Right cardiac atrium (tissue), 5 donors: ENCODE data around the gene ABCA7. TPM values are rescaled to one million over a fixed set of nuclear protein-coding genes. Genes with fewer than 3 reads are reported as not detected.

Experiments
- ATAC-seq, 2 donors: fragments of 200-7000 bp; cut with Tn5 transposase; one replicate each; pipeline versions ENCODE4 v1.8.0 to v1.9.1; 2020; ENCODE audit warnings: moderate library complexity in 2 of 2, mild to moderate bottlenecking in 1 of 2
- DNase-seq, 3 donors: peaks; one replicate each; pipeline ENCODE4 v3.0.0-alpha.2; 2020
- H3K27ac ChIP-seq: one replicate; pipeline ENCODE4 v1.5.1; 2013; ENCODE audit warnings: mild to moderate bottlenecking, low read length, control low read depth, moderate library complexity
- H3K27me3 ChIP-seq: one replicate; pipeline ENCODE4 v1.6.1; 2013; ENCODE audit not compliant: control insufficient read depth, insufficient read depth
- H3K4me1 ChIP-seq: one replicate; pipeline ENCODE4 v1.6.1; 2013; ENCODE audit warnings: low read length; ENCODE audit not compliant: control insufficient read depth, insufficient read depth
- H3K4me3 ChIP-seq: one replicate; pipeline ENCODE4 v1.5.1; 2013; ENCODE audit warnings: low read length, control low read depth
- H3K9me3 ChIP-seq: one replicate; pipeline ENCODE4 v1.6.1; 2013; ENCODE audit warnings: low read length; ENCODE audit not compliant: control insufficient read depth
- WGBS: extraction: QIAGEN DNeasy Blood & Tissue Kit; methylation state at CpG from one replicate; pipeline ENCODE4 v1.1.7; 2013; 5-methylcytosine and 5-hydroxymethylcytosine counted together
- intact Hi-C, 4 donors: fragments of 100-400 bp; cut with DNase I; formaldehyde crosslinking; loops; one replicate each; pipeline versions ENCODE4 v1.11.0 to v1.14.0; 2022 to 2023
- polyA plus RNA-seq: library from polyadenylated mRNA; stranded (reverse); fragments of 200-250 nt; gene quantifications from one replicate; pipeline ENCODE4 v1.2.3, GENCODE V29; 2013
- total RNA-seq, 4 donors: library from RNA; stranded (reverse); fragmentation: NEBNext Ultra II Directional; extraction: Animal tissue kit (Norgen Biotek cat#: 25700); gene quantifications; one replicate each; pipeline ENCODE4 v1.2.1, GENCODE V29; 2021
- donor health status: healthy with polysubstance abuse.
- donor health status: DM: no; HTN: yes; CAD: no.
- donor health status: DM: no; HTN: no; CAD: no.
- donor health status: DM: no; HTN: yes; CAD: no; lungs with severe emphysema.
- donor health status: DM: yes; HTN: yes; CAD: no.

The ABCA7 gene
- total and polyA plus RNA-seq, 5 donors = 7.3 to 10.4 (median 9.1) TPM

DNA sequence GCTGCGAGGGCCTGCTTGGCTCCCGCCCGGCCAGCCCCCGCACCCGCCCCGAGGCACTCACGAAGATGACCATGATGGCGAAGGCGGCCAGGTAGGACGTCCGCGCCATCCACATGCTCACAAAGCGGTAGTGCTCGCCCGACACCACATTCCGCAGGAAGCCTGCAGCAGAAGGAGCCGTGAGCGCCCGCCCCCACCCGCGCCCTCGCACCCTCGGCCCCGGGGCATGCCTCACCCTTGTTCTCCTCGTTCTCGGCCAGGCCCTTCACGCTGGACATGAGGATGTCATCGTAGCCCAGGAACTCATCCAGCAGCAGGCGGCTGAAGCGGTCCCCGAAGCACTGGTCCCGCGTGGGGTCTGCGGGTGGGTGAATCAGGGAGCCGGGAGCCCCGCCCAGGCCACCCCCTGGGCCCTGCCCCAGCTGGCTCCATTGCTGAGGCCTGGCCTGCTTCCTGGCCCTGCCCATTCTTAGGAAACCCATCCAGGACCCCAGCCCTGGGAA is 28.0 kb upstream of the ABCA7 start:
- intact Hi-C loops = no loop called here
- Histone ChIP-seq H3K27me3 (no peaks in the 10 kb centered on the region), H3K4me1 (peaks cover 5% of the 10 kb centered on the region), H3K27ac (no peak overlapping the region), H3K9me3 (no peaks in the 10 kb centered on the region), H3K4me3 (no peak overlapping the region)
- ATAC-seq (no peak), DNase-seq (peak in 2 of 3 donors; percentile 52 to 68)
- 95% methylated on average over 36 of the region's 36 CpGs for WGBS

- Histone ChIP-seq H3K9me3 (no peaks in the 10 kb centered on the region), H3K4me3 (no peak overlapping the region), H3K27me3 (no peaks in the 10 kb centered on the region), H3K4me1 (peaks cover 10% of the 10 kb centered on the region), H3K27ac (no peak overlapping the region)
- peak in 1 of 3 donors; percentile 56 for DNase-seq
- ATAC-seq = no peak
- intact Hi-C loops = no loop called here
- WGBS = 92% methylated on average over 18 of the region's 18 CpGs
Observed at GRCh38 chr19:1012334-1012733, 27.6 kb upstream of the ABCA7 start.

DNA sequence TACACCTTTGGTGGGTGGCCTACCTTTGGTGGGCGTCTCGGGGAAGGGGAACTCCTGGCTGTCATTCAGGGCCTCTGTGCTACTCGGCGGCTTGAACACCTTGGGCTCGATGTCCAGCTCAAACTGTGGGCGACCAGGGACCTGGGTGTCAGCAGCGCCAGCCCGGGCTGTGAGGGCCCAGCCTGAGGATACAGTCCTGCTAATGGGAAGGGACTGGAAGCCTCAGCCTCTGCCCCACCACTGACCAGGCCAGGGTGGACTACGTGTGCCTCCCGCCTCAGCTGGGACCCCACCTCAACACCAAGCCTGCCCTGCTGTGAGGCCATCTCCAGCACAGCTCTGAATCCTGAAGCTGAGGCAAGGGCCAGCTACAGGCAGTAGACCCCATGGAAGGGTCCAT is 26.7 kb upstream of the ABCA7 start:
- no peak overlapping the region for H3K4me3 ChIP-seq
- ATAC-seq (no peak), DNase-seq (no peak)
- no peaks in the 10 kb centered on the region for H3K9me3 ChIP-seq
- intact Hi-C loops = no loop called here
- H3K27ac ChIP-seq = no peak overlapping the region
- no peaks in the 10 kb centered on the region for H3K27me3 ChIP-seq
- H3K4me1 ChIP-seq = peaks cover 18% of the 10 kb centered on the region
- WGBS = 92% methylated on average over 10 of the region's 10 CpGs

DNA sequence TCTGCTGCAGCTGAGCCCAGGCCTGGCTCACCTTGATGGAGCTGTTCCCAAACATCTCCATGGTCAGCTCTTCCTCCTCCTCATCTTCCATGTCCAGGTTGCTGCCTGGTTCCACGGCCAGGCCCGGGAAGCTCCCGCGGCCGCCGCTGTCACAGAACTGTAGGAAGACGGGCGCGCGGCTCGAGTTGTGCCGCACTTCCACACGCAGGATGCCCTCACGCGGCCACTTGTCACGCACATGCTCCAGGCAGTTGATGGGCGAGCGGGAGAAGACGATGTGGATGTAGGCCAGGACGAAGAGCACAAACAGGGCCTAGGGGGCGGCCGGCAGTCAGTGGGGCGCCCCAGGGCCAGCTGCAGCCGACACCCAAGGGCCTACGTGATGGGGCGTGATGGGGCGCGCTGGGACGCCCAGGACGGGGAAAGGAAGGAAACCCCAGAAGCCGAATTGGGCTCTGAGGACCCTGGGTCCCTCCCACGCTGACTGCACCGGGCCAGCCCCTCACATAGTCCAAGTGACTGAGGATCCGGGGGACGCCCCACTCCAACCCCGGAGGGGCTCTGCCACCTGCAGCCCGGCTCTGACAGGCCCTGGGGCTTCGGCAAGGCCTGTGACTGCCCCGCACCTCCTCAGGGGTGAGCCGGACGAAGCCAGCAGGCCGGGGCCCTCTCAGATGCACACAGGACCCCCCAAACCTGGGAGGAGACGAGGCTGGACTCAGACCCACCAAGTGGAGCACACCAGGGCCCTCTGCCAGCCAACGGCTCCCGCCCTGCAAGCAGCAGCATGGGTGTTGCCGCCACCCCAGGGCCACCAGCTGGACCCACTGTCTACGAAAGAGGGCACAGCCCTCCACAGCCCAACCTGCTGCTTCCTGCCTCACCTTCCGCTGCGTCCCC is 25.5 kb upstream of the ABCA7 start:
- H3K4me1 ChIP-seq = peaks cover 26% of the 10 kb centered on the region
- peak in 1 of 3 donors; percentile 59 for DNase-seq
- no peaks in the 10 kb centered on the region for H3K9me3 ChIP-seq
- no peak overlapping the region for H3K27ac ChIP-seq
- no peaks in the 10 kb centered on the region for H3K27me3 ChIP-seq
- ATAC-seq = no peak
- no peak overlapping the region for H3K4me3 ChIP-seq
- WGBS = 92% methylated on average over 49 of the region's 49 CpGs
- intact Hi-C loops = no loop called here

DNA sequence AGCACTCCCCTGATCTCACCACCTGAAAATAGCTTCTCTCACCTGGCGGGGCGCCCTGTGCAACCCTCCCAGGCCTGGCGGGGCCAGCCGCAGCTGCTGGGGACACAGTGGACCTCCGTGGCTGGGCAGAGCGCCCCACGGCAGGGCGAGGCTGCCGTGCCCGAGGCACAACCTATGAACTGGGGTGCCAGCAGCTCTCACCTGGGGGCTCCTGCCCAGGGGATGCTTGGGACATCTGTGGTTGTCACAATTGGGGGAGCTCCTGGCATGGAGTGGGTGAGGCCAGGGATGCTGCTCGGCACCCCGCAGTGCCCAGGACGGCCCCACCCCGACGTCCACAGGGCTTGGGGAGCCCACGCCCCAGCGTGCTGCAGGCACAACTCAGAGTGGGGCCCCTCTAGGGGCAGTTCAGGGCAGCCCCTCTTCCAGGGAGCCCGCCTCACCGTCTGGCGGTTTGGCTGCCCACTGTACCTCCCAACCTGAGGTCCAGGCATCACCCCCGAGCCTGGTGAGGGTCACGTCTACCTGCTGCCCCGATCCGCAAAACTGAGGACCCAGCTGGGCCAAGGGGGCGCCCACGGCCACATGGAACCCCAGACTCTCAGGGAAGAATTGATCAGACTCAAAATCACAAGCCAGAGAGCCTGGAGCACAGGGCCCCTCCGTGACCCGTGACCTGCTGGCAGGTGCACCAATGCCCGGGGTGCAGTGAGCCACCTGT is 24.7 kb upstream of the ABCA7 start:
- peak in 1 of 3 donors; percentile 67 for DNase-seq
- no peak for ATAC-seq
- Histone ChIP-seq H3K27me3 (no peaks in the 10 kb centered on the region), H3K27ac (no peak overlapping the region), H3K4me1 (peaks cover 26% of the 10 kb centered on the region), H3K4me3 (no peak overlapping the region), H3K9me3 (no peaks in the 10 kb centered on the region)
- WGBS = 87% methylated on average over 29 of the region's 29 CpGs
- intact Hi-C loops = no loop called here

- no peak overlapping the region for H3K27ac ChIP-seq
- H3K4me3 ChIP-seq = no peak overlapping the region
- H3K4me1 ChIP-seq = peaks cover 26% of the 10 kb centered on the region
- DNase-seq (peak in 1 of 3 donors; percentile 58), ATAC-seq (no peak)
- H3K9me3 ChIP-seq = no peaks in the 10 kb centered on the region
- intact Hi-C loops = no loop called here
- no peaks in the 10 kb centered on the region for H3K27me3 ChIP-seq
- 56% methylated on average over 31 of the region's 31 CpGs for WGBS
Observed at GRCh38 chr19:1015782-1016646, 23.9 kb upstream of the ABCA7 start.

GRCh38 chr19:1016647-1017114 is 23.2 kb upstream of the ABCA7 start:
- 36% methylated on average over 12 of the region's 12 CpGs for WGBS
- Histone ChIP-seq H3K27me3 (no peaks in the 10 kb centered on the region), H3K4me1 (peaks cover 26% of the 10 kb centered on the region), H3K27ac (no peak overlapping the region), H3K9me3 (no peaks in the 10 kb centered on the region), H3K4me3 (no peak overlapping the region)
- intact Hi-C loops = no loop called here
- DNase-seq = no peak
- ATAC-seq = peak in 1 of 2 donors; percentile 9

GRCh38 chr19:1017115-1017905 is 22.6 kb upstream of the ABCA7 start:
- WGBS = 55% methylated on average over 24 of the region's 24 CpGs
- ATAC-seq (peak in 1 of 2 donors; percentile 29), DNase-seq (peak in 1 of 3 donors; percentile 63)
- Histone ChIP-seq H3K9me3 (no peaks in the 10 kb centered on the region), H3K27me3 (no peaks in the 10 kb centered on the region), H3K4me3 (no peak overlapping the region), H3K4me1 (peaks cover 26% of the 10 kb centered on the region), H3K27ac (no peak overlapping the region)
- intact Hi-C loops = no loop called here

DNA sequence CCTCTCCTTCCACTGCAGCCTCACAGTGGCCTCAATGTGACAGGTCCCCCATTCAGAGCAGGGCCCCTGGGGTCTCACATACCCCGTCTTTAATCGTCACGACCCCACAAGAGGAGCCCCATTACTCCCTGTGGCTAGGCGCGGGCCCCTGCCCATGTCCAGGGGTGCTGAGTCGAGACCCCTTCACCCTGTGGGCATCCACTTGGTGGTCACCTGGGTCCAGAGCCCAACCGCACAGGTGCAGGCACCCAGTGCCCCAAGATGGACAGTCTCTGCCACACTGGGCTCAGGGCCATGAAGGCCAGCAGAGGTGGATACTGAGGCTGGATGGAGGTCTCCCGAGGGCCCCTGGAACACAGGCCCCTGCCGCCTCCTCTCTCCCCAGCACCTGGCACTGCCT is 22.0 kb upstream of the ABCA7 start:
- H3K27me3 ChIP-seq = no peaks in the 10 kb centered on the region
- H3K4me1 ChIP-seq = peaks cover 26% of the 10 kb centered on the region
- intact Hi-C loops = no loop called here
- WGBS = 87% methylated on average over 9 of the region's 9 CpGs
- DNase-seq (peak in 1 of 3 donors; percentile 53), ATAC-seq (no peak)
- no peaks in the 10 kb centered on the region for H3K9me3 ChIP-seq
- no peak overlapping the region for H3K4me3 ChIP-seq
- H3K27ac ChIP-seq = no peak overlapping the region

DNA sequence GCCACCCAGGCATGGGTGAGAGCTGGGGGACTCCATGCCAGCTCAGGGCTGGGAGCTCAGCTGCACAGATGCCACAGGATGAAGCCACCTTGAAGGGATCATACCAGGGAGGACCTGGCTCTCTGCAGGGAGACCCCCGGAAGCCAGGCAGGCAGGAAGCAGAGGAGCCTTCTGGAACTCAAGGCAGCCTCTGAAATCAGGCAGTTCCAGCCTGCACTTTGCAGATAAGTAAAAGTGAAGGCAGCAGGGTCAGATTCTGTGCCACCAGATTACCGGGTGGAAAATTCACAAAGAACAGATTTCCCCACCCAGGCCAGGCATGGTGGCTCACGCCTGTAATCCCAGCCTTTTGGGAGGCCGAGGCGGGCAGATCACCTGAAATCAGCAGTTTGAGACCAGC is 21.5 kb upstream of the ABCA7 start:
- intact Hi-C loops = no loop called here
- H3K4me1 ChIP-seq = peaks cover 26% of the 10 kb centered on the region
- H3K27ac ChIP-seq = no peak overlapping the region
- ATAC-seq = no peak
- no peaks in the 10 kb centered on the region for H3K27me3 ChIP-seq
- no peaks in the 10 kb centered on the region for H3K9me3 ChIP-seq
- no peak overlapping the region for H3K4me3 ChIP-seq
- DNase-seq = no peak
- WGBS = 69% methylated on average over 5 of the region's 5 CpGs
